Stimulated activated CD4-positive, alpha-beta T cell treated with anti-CD3 and anti-CD28 coated beads, Interleukin-4, amount 100 ng/mL, for 4 hours (primary cell): ENCODE results near the gene SLC25A11.

ENCODE experiments used
- DNase-seq, 2 experiments: peaks; one replicate each; pipeline ENCODE4 v3.0.0-alpha.2; 2020

The SLC25A11 gene

DNA sequence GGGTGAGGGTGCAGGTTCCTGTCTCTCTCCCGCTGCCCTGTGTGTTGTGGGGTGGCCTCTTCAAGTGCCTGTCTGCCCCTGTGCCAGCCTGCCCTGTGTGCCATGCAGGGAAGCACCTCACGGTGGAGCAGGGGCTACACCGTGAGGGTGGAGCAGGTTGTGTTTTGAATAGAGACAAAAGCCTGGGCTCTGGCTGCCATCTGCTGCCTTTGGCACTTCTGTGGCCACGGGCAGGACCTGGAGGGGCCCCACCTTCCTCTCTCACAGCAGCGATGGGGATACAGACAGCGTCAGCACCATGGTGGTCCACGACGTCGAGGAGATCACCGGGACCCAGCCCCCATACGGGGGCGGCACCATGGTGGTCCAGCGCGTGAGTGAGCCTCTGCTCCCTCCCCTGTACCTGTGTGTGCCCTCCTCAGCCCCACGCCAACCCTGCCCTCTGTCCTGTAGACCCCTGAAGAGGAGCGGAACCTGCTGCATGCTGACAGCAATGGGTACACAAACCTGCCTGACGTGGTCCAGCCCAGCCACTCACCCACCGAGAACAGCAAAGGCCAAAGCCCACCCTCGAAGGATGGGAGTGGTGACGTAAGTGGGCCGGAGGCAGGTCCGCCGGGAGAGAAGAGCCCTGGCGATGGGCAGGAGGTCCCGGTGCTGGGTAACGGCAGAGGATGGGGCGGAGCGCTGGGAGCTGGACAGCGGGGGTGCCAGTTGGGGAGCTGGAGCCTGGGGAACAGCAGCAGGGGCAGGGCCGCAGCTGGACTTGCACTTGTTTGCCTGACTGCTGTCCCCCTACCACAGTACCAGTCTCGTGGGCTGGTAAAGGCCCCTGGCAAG, 45.9 kb downstream of the SLC25A11 start:
- DNase-seq, result no peak

DNA sequence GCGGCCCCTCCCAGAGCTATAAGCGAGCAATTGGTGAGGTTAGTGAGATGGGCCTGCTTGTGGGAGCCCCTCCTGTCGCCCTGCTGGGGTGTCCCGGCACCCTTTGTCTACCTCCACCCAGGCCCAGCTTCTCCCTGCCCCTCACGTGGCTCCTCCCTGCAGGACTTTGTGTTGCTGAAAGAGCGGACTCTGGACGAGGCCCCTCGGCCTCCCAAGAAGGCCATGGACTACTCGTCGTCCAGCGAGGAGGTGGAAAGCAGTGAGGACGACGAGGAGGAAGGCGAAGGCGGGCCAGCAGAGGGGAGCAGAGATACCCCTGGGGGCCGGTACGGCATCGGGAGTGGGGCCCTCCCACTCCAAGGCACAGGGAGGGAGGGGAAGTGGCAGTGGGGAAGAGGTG, 46.6 kb downstream of the SLC25A11 start:
- DNase-seq, result no peak

DNA sequence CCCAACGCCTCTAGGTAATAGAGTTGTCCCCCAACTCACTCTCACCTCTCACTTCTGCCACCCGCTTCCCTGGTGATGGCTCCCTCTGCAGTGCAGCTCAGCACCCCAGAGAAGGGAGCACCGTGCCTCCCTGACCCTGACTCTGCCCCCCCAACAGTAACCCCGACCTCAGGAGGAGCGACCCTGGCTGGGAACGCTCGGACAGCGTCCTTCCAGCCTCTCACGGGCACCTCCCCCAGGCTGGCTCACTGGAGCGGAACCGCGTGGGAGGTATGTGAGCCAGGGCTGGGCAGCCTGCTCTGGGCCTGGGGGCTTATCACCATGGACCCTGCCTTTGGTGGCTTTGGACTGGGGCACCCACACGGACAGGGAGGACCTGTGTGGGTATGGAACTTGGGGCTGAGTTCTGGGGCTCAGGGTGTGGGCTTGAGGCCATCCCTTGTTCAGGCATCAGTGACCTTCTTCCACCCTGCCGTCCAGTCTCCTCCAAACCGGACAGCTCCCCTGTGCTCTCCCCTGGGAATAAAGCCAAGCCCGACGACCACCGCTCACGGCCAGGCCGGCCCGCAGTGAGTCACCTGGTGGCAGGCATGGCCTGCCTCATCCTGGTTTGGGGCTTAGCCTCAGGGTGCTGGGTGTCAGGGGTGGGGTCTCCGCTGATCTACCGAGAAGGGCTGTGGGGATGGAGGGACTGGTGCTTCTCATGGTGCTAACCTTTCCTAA, 47.2 kb downstream of the SLC25A11 start:
- DNase-seq, result no peak

DNA sequence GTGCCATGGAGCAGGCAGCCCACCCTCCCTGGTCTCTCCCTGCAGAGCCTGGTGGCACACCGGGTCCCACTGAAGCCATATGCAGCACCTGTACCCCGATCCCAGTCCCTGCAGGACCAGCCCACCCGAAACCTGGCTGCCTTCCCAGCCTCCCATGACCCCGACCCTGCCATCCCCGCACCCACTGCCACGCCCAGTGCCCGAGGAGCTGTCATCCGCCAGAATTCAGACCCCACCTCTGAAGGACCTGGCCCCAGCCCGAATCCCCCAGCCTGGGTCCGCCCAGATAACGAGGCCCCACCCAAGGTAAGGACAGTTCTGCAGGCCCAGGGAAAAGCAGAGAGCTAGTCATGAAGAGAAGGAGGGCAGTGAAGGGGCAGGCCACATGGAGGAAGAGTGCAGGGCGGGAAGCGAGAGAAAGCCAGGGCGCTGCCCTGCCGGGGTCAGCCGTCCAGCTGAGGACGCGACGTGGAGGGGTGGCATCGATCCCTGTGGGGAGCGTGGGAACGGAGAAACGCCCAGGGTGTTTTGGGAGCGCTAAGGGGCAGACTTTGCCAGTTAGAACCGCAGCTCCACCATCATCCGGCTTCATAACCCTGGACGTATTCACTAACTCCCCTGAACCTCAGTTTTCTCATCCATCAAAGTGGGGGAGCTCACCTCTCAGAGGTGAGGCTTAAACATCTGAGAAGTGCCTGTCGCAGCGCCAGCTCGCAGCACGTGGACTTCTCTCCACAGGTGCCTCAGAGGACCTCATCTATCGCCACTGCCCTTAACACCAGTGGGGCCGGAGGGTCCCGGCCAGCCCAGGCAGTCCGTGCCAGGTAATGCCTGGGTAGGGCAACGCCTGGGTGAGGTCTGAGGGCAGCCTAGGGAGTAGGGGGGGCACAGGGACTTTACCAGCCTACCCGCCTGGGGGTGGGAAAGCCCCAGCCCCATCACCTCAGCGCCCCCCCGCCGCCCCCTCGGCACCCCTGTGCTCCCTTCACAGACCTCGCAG, 48.1 kb downstream of the SLC25A11 start:
- DNase-seq, result no peak

- DNase-seq, result no peak
These were observed 52.3 kb downstream of the SLC25A11 start for GRCh38 chr17:4887581-4887980.
